Smooth muscle cell (in vitro differentiated cells): ENCODE measurements around the gene HDGFL3. TPM values are rescaled to one million over a fixed set of nuclear protein-coding genes. Genes with fewer than 3 reads are reported as not detected.

Experiments used
- DNase-seq: peaks from one replicate; lab custom pipeline; 2025; ENCODE audit not compliant: unreplicated experiment; lab: John Stamatoyannopoulos, UW
- H2AFZ ChIP-seq: fragments of 200-600 bp; sonication (generic); 2 replicates; pipeline ENCODE4 v1.6.0; 2016; ENCODE audit warnings: antibody characterized with exemption, low read depth, mild to moderate bottlenecking
- H3F3A ChIP-seq: fragments of 200-600 bp; sonication (generic); 2 replicates; pipeline ENCODE4 v1.6.0; 2017; ENCODE audit warnings: antibody characterized with exemption, low read depth
- H3K27ac ChIP-seq: fragments of 200-600 bp; sonication (generic); 2 replicates; pipeline ENCODE4 v1.5.1; 2016; ENCODE audit warnings: low read depth, mild to moderate bottlenecking
- H3K27me3 ChIP-seq: fragments of 200-600 bp; sonication (generic); 2 replicates; pipeline ENCODE4 v1.6.1; 2016; ENCODE audit warnings: low read depth, mild to moderate bottlenecking
- H3K36me3 ChIP-seq: fragments of 200-600 bp; sonication (generic); 2 replicates; pipeline ENCODE4 v1.5.1; 2016; ENCODE audit warnings: low read depth
- H3K4me1 ChIP-seq: fragments of 200-600 bp; sonication (generic); 2 replicates; pipeline ENCODE4 v1.5.1; 2016; ENCODE audit warnings: low read depth
- H3K4me2 ChIP-seq: fragments of 200-600 bp; sonication (generic); 2 replicates; pipeline ENCODE4 v1.6.0; 2016; ENCODE audit warnings: mild to moderate bottlenecking
- H3K4me3 ChIP-seq: fragments of 200-600 bp; sonication (generic); 2 replicates; pipeline ENCODE4 v1.5.1; 2016; ENCODE audit warnings: mild to moderate bottlenecking
- H3K79me2 ChIP-seq: fragments of 200-600 bp; sonication (generic); 2 replicates; pipeline ENCODE4 v1.6.0; 2016; ENCODE audit warnings: low read depth, mild to moderate bottlenecking
- H3K9ac ChIP-seq: fragments of 200-600 bp; sonication (generic); 2 replicates; pipeline ENCODE4 v1.6.0; 2016; ENCODE audit warnings: low read depth
- H3K9me3 ChIP-seq: fragments of 200-600 bp; sonication (generic); replicated peaks from 2 replicates; pipeline ENCODE4 v1.5.1; 2016; ENCODE audit warnings: low read depth
- H4K20me1 ChIP-seq: fragments of 200-600 bp; sonication (generic); 2 replicates; pipeline ENCODE4 v1.6.0; 2016; ENCODE audit warnings: low read depth
- CTCF ChIP-seq: fragments of 200-600 bp; sonication (generic); IDR thresholded peaks from 2 replicates; pipeline ENCODE4 v1.5.1; 2017; ENCODE audit warnings: borderline replicate concordance, mild to moderate bottlenecking, antibody characterized with exemption; ENCODE audit not compliant: insufficient read depth, poor library complexity, severe bottlenecking
- WGBS: methylation state at CpG from one replicate; pipeline ENCODE4 v1.1.7; 2016; ENCODE audit warnings: low lambda C conversion rate; 5-methylcytosine and 5-hydroxymethylcytosine counted together
- polyA plus RNA-seq: library from polyadenylated mRNA; unstranded; fragments of >200 nt; fragmentation: Nextera tagmentation; extraction: Ambion mirVana; gene quantifications from 2 replicates; pipeline ENCODE4 v1.2.1, GENCODE V29; 2016
- total RNA-seq: library from RNA; depleted of rRNA; stranded (reverse); fragments of >200 nt; gene quantifications from 2 replicates; pipeline ENCODE4 v1.2.3, GENCODE V29; 2014

The HDGFL3 gene
- total and polyA plus RNA-seq, 2 experiments from 2014 or later, result 36.2 to 62.5 TPM

- Histone ChIP-seq H3F3A (no peaks in the 10 kb centered on the region), H3K79me2 (no peaks in the 10 kb centered on the region), H3K27me3 (peaks cover 100% of the 10 kb centered on the region), H4K20me1 (no peaks in the 10 kb centered on the region), H2AFZ (no peak overlapping the region), H3K4me2 (no peak overlapping the region), H3K4me3 (no peak overlapping the region), H3K9ac (no peak overlapping the region), H3K4me1 (no peaks in the 10 kb centered on the region), H3K9me3 (no peaks in the 10 kb centered on the region), H3K27ac (no peak overlapping the region), H3K36me3 (no peaks in the 10 kb centered on the region)
- DNase-seq, result no peak
- TF ChIP-seq CTCF, result no peak
- whole genome bisulfite sequencing, result 89% methylated on average over 5 of the region's 5 CpGs
Measured at GRCh38 chr15:83082730-83083386, 124.8 kb downstream of the HDGFL3 start.

- Histone ChIP-seq H4K20me1 (no peaks in the 10 kb centered on the region), H3K79me2 (no peaks in the 10 kb centered on the region), H3K36me3 (no peaks in the 10 kb centered on the region), H3K4me1 (no peaks in the 10 kb centered on the region), H3K27ac (no peak overlapping the region), H3F3A (no peaks in the 10 kb centered on the region), H3K27me3 (peaks cover 96% of the 10 kb centered on the region), H3K9ac (no peak overlapping the region), H3K9me3 (no peaks in the 10 kb centered on the region), H2AFZ (no peak overlapping the region), H3K4me2 (no peak overlapping the region), H3K4me3 (no peak overlapping the region)
- TF ChIP-seq CTCF, result no peak
- WGBS, result 88% methylated on average over 5 of the region's 5 CpGs
- no peak for DNase-seq
Measured at GRCh38 chr15:83081256-83082014, 126.2 kb downstream of the HDGFL3 start.

GRCh38 chr15:83078712-83079111, 128.9 kb downstream of the HDGFL3 start:
- 83% methylated on average over 7 of the region's 7 CpGs for WGBS
- TF ChIP-seq CTCF, result no peak

More at GRCh38 chr15:83078712-83079111, 128.9 kb downstream of the HDGFL3 start:
- no peak overlapping the region for H3K9ac ChIP-seq
- no peak overlapping the region for H3K27ac ChIP-seq
- H3K4me3 ChIP-seq, result no peak overlapping the region
- H3K27me3 ChIP-seq, result peaks cover 69% of the 10 kb centered on the region
- no peaks in the 10 kb centered on the region for H3K4me1 ChIP-seq
- H2AFZ ChIP-seq, result no peak overlapping the region
- no peaks in the 10 kb centered on the region for H3K36me3 ChIP-seq
- no peaks in the 10 kb centered on the region for H4K20me1 ChIP-seq
- H3K4me2 ChIP-seq, result no peak overlapping the region
- no peaks in the 10 kb centered on the region for H3F3A ChIP-seq
- no peaks in the 10 kb centered on the region for H3K9me3 ChIP-seq
- DNase-seq, result no peak
- no peaks in the 10 kb centered on the region for H3K79me2 ChIP-seq

Other genes with a start within 250 kb of the HDGFL3 start
- 45.6 and 56.6 TPM in 2 replicates for gene RAMAC, start 221.6 kb downstream of the HDGFL3 start, total RNA-seq
- gene RAMAC, start 221.6 kb downstream of the HDGFL3 start, polyA plus RNA-seq, result 59.2 and 61.1 TPM in 2 replicates
- gene C15orf40, start 196.2 kb downstream of the HDGFL3 start, total RNA-seq, result 4.2 and 14.3 TPM in 2 replicates
- gene C15orf40, start 196.2 kb downstream of the HDGFL3 start, polyA plus RNA-seq, result 19.3 and 29.0 TPM in 2 replicates
- gene BTBD1, start 140.6 kb downstream of the HDGFL3 start, total RNA-seq, result 75.2 and 84.2 TPM in 2 replicates
- 39.3 and 43.2 TPM in 2 replicates for gene BTBD1, start 140.6 kb downstream of the HDGFL3 start, polyA plus RNA-seq
- 1.5 TPM in 1 of 2 replicates, not detected in the other for gene TM6SF1, start 100.2 kb downstream of the HDGFL3 start, total RNA-seq
- 0.14 TPM in 1 of 2 replicates, not detected in the other for gene TM6SF1, start 100.2 kb downstream of the HDGFL3 start, polyA plus RNA-seq
- gene BNC1, start 76.8 kb upstream of the HDGFL3 start, total RNA-seq, result 2.2 and 4.3 TPM in 2 replicates
- 0.42 and 1.2 TPM in 2 replicates for gene BNC1, start 76.8 kb upstream of the HDGFL3 start, polyA plus RNA-seq
- gene SH3GL3, start 239.5 kb upstream of the HDGFL3 start, total RNA-seq, result 2.2 and 2.7 TPM in 2 replicates
- 0.50 and 1.5 TPM in 2 replicates for gene SH3GL3, start 239.5 kb upstream of the HDGFL3 start, polyA plus RNA-seq